Caco-2 (cell line): Measurements from ENCODE around the gene LRFN4. TPM values are rescaled to one million over a fixed set of nuclear protein-coding genes. Genes with fewer than 3 reads are reported as not detected.

Experiments used
- BruUV-seq: library from RNA; stranded (reverse); fragments of 400-500 nt; replicated peaks from 2 replicates; lab custom pipeline; 2021; lab: Mats Ljungman, UMichigan
- CTCF ChIA-PET: fragments of 300-600 bp; sonication (Branson Sonifier 250); formaldehyde crosslinking; loops from one replicate; lab custom pipeline; 2022; ENCODE audit warnings: antibody characterized with exemption; lab: Charles Lee
- POLR2A ChIA-PET: fragments of 300-600 bp; sonication (Branson Sonifier 250); formaldehyde crosslinking; loops from one replicate; lab custom pipeline; 2022; ENCODE audit warnings: antibody characterized with exemption; lab: Charles Lee
- DNase-seq, 2 experiments: peaks; one replicate each; pipeline versions ENCODE4 v3.0.0 to v3.0.0-alpha.2; 2020 to 2022
- H3K27me3 ChIP-seq: replicated peaks from 2 replicates; pipeline ENCODE4 v1.6.0; 2011; ENCODE audit warnings: low read length; ENCODE audit not compliant: control insufficient read depth, insufficient read depth
- H3K36me3 ChIP-seq: 2 replicates; pipeline ENCODE4 v1.5.1; 2011; ENCODE audit warnings: low read length; ENCODE audit not compliant: control insufficient read depth, insufficient read depth
- H3K4me1 ChIP-seq: fragments of 250-450 bp; sonication (Bioruptor Pico); 2 replicates; pipeline ENCODE4 v1.5.1; 2020; ENCODE audit warnings: mild to moderate bottlenecking
- H3K4me3 ChIP-seq: 2 replicates; pipeline ENCODE4 v1.5.1; 2011; ENCODE audit warnings: low read depth, mild to moderate bottlenecking, control low read depth, low read length
- H3K9me3 ChIP-seq: fragments of 250-450 bp; sonication (Bioruptor Pico); 2 replicates; pipeline ENCODE4 v1.5.1; 2020; ENCODE audit warnings: mild to moderate bottlenecking, moderate library complexity
- H3K27ac Mint-ChIP-seq: one replicate; pipeline ENCODE4 v1.8.0; 2022; ENCODE audit warnings: mixed read lengths; ENCODE audit not compliant: unreplicated experiment
- H3K27me3 Mint-ChIP-seq: one replicate; pipeline ENCODE4 v1.8.0; 2022; ENCODE audit warnings: mixed read lengths; ENCODE audit not compliant: insufficient read depth, unreplicated experiment
- H3K36me3 Mint-ChIP-seq: one replicate; pipeline ENCODE4 v1.8.0; 2022; ENCODE audit warnings: mild to moderate bottlenecking, mixed read lengths; ENCODE audit not compliant: insufficient read depth, unreplicated experiment
- H3K4me1 Mint-ChIP-seq: one replicate; pipeline ENCODE4 v1.8.0; 2022; ENCODE audit warnings: low read depth, mixed read lengths; ENCODE audit not compliant: unreplicated experiment
- H3K4me3 Mint-ChIP-seq: one replicate; pipeline ENCODE4 v1.8.0; 2022; ENCODE audit warnings: mild to moderate bottlenecking, moderate library complexity, mixed read lengths; ENCODE audit not compliant: unreplicated experiment
- H3K9me3 Mint-ChIP-seq: one replicate; pipeline ENCODE4 v1.8.0; 2022; ENCODE audit warnings: mixed read lengths; ENCODE audit not compliant: unreplicated experiment
- CTCF ChIP-seq, 2 experiments: fragments of 200-600 bp in 1 of 2; IDR thresholded peaks; 1 replicate in 1 of 2; 2 replicates in 1 of 2; pipeline versions ENCODE4 v1.5.1 to v1.8.0; 2011 to 2022; ENCODE audit warnings: antibody characterized with exemption in 1 of 2, control low read depth in 1 of 2, inconsistent platforms in 1 of 2, low read depth in 1 of 2, low read length in 1 of 2, mild to moderate bottlenecking in 1 of 2, moderate library complexity in 1 of 2; ENCODE audit not compliant: insufficient read depth in 1 of 2, severe bottlenecking in 1 of 2, unreplicated experiment in 1 of 2
- intact Hi-C: fragments of 100-400 bp; cut with micrococcal nuclease; formaldehyde crosslinking; loops from one replicate; pipeline ENCODE4 v1.10.0; 2022; ENCODE audit not compliant: unreplicated experiment
- total RNA-seq: library from RNA; stranded (reverse); gene quantifications from 2 replicates; pipeline ENCODE4 v1.2.3, GENCODE V29; 2022

Gene LRFN4
- total RNA-seq, 1 experiment from 2014 or later = 14.1 TPM

- DNase-seq = peak; percentile 98 to 99
- H3K4me1 ChIP-seq = peaks cover 9% of the 10 kb centered on the region
- ChIA-PET CTCF (interaction anchor here (0.5 to 1.5 kb wide), 11 partner anchors 12 to 621 kb away, joined by 3 to 9 read pairs (median 4); partner anchors contain the start of gene RCE1), POLR2A (interaction anchor here (0.6 to 2.0 kb wide), 16 partner anchors 12 to 573 kb away, joined by 3 to 45 read pairs (median 4); partner anchors contain the start of genes DPP3, PC, RBM14 and RBM4B)
- peaks cover 8% of the 10 kb centered on the region for H3K4me1 Mint-ChIP-seq
- no peaks in the 10 kb centered on the region for H3K9me3 ChIP-seq
- intact Hi-C loops = loop anchor here (1.0 kb wide), 1 partner anchor 13 kb away; the partner anchor contains the start of gene RCE1
- H3K9me3 Mint-ChIP-seq = no peaks in the 10 kb centered on the region
- no peak for TF ChIP-seq CTCF (IDR thresholded peaks at IDR 0.05; ENCODE audit: insufficient read depth in 1 of 2, low read depth in 1 of 2, low read length in 1 of 2, severe bottlenecking in 1 of 2, unreplicated experiment in 1 of 2)
- peak overlapping the region; percentile 95 for H3K27ac Mint-ChIP-seq
- H3K27me3 Mint-ChIP-seq = no peaks in the 10 kb centered on the region
- H3K27me3 ChIP-seq = no peaks in the 10 kb centered on the region
- H3K4me3 ChIP-seq = peak overlapping the region; percentile 94
- BruUV-seq = TSS peak; percentile 93
- H3K36me3 ChIP-seq = no peaks in the 10 kb centered on the region
- H3K4me3 Mint-ChIP-seq = peak overlapping the region; percentile 96
- H3K36me3 Mint-ChIP-seq = peaks cover 48% of the 10 kb centered on the region
Observed at GRCh38 chr11:66855574-66856495, 1.0 kb upstream of the LRFN4 start.

- H3K4me1 ChIP-seq = peaks cover 9% of the 10 kb centered on the region
- no peaks in the 10 kb centered on the region for H3K27me3 ChIP-seq
- Mint-ChIP-seq H3K4me3 (peak overlapping the region; percentile 88), H3K27ac (peak overlapping the region; percentile 77), H3K9me3 (no peaks in the 10 kb centered on the region), H3K4me1 (peaks cover 8% of the 10 kb centered on the region), H3K27me3 (no peaks in the 10 kb centered on the region), H3K36me3 (peaks cover 38% of the 10 kb centered on the region)
- H3K36me3 ChIP-seq = no peaks in the 10 kb centered on the region
- no peak for TF ChIP-seq CTCF (IDR thresholded peaks at IDR 0.05; ENCODE audit: insufficient read depth in 1 of 2, low read depth in 1 of 2, low read length in 1 of 2, severe bottlenecking in 1 of 2, unreplicated experiment in 1 of 2)
- CTCF ChIA-PET = interaction anchor here (2.2 kb wide), 1 partner anchor 10 kb away, joined by 6 read pairs; no protein-coding TSS in a partner anchor
- DNase-seq = no peak
- POLR2A ChIA-PET = no interaction called here
- peak overlapping the region; percentile 94 for H3K4me3 ChIP-seq
- intact Hi-C loops = no loop called here
- no peaks in the 10 kb centered on the region for H3K9me3 ChIP-seq
- TSS peak; percentile 26 for BruUV-seq
Observed at GRCh38 chr11:66857234-66857926, 516 bp downstream of the LRFN4 start.

GRCh38 chr11:66857927-66858185 lies 992 bp downstream of the LRFN4 start:
- POLR2A ChIA-PET = no interaction called here
- no peaks in the 10 kb centered on the region for H3K9me3 Mint-ChIP-seq
- DNase-seq = no peak

More at GRCh38 chr11:66857927-66858185, 992 bp downstream of the LRFN4 start:
- no TSS peak for BruUV-seq
- CTCF ChIA-PET = interaction anchor here (2.2 kb wide), 1 partner anchor 9 kb away, joined by 6 read pairs; no protein-coding TSS in a partner anchor
- no peaks in the 10 kb centered on the region for H3K9me3 ChIP-seq
- H3K4me1 ChIP-seq = peaks cover 9% of the 10 kb centered on the region
- H3K4me3 ChIP-seq = no peak overlapping the region
- Mint-ChIP-seq H3K4me3 (peak overlapping the region; percentile 88), H3K27ac (no peak overlapping the region), H3K27me3 (no peaks in the 10 kb centered on the region), H3K36me3 (peaks cover 38% of the 10 kb centered on the region), H3K4me1 (peaks cover 8% of the 10 kb centered on the region)
- intact Hi-C loops = no loop called here
- no peaks in the 10 kb centered on the region for H3K36me3 ChIP-seq
- TF ChIP-seq CTCF (IDR thresholded peaks at IDR 0.05; ENCODE audit: insufficient read depth in 1 of 2, low read depth in 1 of 2, low read length in 1 of 2, severe bottlenecking in 1 of 2, unreplicated experiment in 1 of 2) = no peak
- no peaks in the 10 kb centered on the region for H3K27me3 ChIP-seq
